HepG2 (cell line): Measurements from ENCODE around the gene PTCRA. TPM values are rescaled to one million over a fixed set of nuclear protein-coding genes. Genes with fewer than 3 reads are reported as not detected.

Experiments used
- AKAP8 ChIP-seq: sonication (generic); formaldehyde crosslinking; IDR thresholded peaks from 2 replicates; pipeline ENCODE4 v1.5.1; 2020; ENCODE audit warnings: mild to moderate bottlenecking, missing genetic modification reagents
- IRF2 ChIP-seq: IDR thresholded peaks from 2 replicates; pipeline ENCODE4 v1.6.1; 2018; ENCODE audit warnings: missing genetic modification reagents, missing compliant biosample characterization
- KAT2B ChIP-seq: fragments of 150-350 bp; IDR thresholded peaks from 2 replicates; pipeline ENCODE4 v1.6.1; 2014; ENCODE audit warnings: low read depth, low read length, borderline replicate concordance
- MED1 ChIP-seq: sonication (generic); formaldehyde crosslinking; IDR thresholded peaks from 2 replicates; pipeline ENCODE4 v1.4.0; 2020; ENCODE audit warnings: missing genetic modification reagents
- RCOR2 ChIP-seq: IDR thresholded peaks from 2 replicates; pipeline ENCODE4 v1.6.1; 2016; ENCODE audit warnings: missing biosample characterization, missing genetic modification reagents
- SMYD3 ChIP-seq: sonication (generic); formaldehyde crosslinking; IDR thresholded peaks from 2 replicates; pipeline ENCODE4 v1.8.1; 2023; ENCODE audit warnings: mild to moderate bottlenecking, missing genetic modification reagents
- SP1 ChIP-seq, 2 experiments: fragments of 450-650 bp in 1 of 2; sonication (generic) in 1 of 2; formaldehyde crosslinking in 1 of 2; IDR thresholded peaks; 2 replicates each; pipeline versions ENCODE4 v1.4.0 to v1.6.1; 2016 to 2020; ENCODE audit warnings: missing genetic modification reagents in 1 of 2
- ZFY ChIP-seq: sonication (generic); formaldehyde crosslinking; IDR thresholded peaks from 2 replicates; pipeline ENCODE4 v1.4.0; 2020; ENCODE audit warnings: missing genetic modification reagents
- ZKSCAN8 ChIP-seq: IDR thresholded peaks from 2 replicates; pipeline ENCODE4 v1.6.1; 2016; ENCODE audit warnings: borderline replicate concordance, missing genetic modification reagents, missing compliant biosample characterization
- ZNF20 ChIP-seq: sonication (generic); formaldehyde crosslinking; IDR thresholded peaks from 2 replicates; pipeline ENCODE4 v1.4.0; 2020; ENCODE audit warnings: mild to moderate bottlenecking, moderate library complexity, missing genetic modification reagents
- ZNF296 ChIP-seq: sonication (generic); formaldehyde crosslinking; conservative IDR thresholded peaks from 2 replicates; pipeline ENCODE4 v1.5.0; 2020; ENCODE audit warnings: mild to moderate bottlenecking, missing genetic modification reagents
- ZNF558 ChIP-seq: sonication (generic); formaldehyde crosslinking; IDR thresholded peaks from 2 replicates; pipeline ENCODE4 v1.9.0; 2022; ENCODE audit warnings: mild to moderate bottlenecking, missing genetic modification reagents, borderline replicate concordance
- ZNF773 ChIP-seq: sonication (generic); formaldehyde crosslinking; IDR thresholded peaks from 2 replicates; pipeline ENCODE4 v1.4.0; 2020; ENCODE audit warnings: missing genetic modification reagents, borderline replicate concordance
- ZNF850 ChIP-seq: sonication (generic); formaldehyde crosslinking; conservative IDR thresholded peaks from 2 replicates; pipeline ENCODE4 v1.9.0; 2021; ENCODE audit warnings: mild to moderate bottlenecking, missing genetic modification reagents
- polyA plus RNA-seq, 8 experiments: library from polyadenylated mRNA; depleted of rRNA in 3 of 8; stranded (reverse) in 7 of 8; unstranded in 1 of 8; fragments of >200 nt; fragmentation: Illumina TruSeq in 4 of 8; extraction: Trizol in 4 of 8; gene quantifications; 2 replicates each; pipeline versions ENCODE4 v1.2.1 to v1.2.3, GENCODE V29; 2011 to 2016; ENCODE audit warnings: low read depth in 4 of 8, missing spikeins in 1 of 8, mixed read lengths in 1 of 8; ENCODE audit not compliant: insufficient read depth in 1 of 8
- total RNA-seq, 5 experiments: library from RNA; depleted of rRNA; stranded (reverse); fragments of >200 nt; fragmentation: Illumina TruSeq; extraction: Trizol; gene quantifications; 2 replicates each; pipeline ENCODE4 v1.2.3, GENCODE V29; 2016; ENCODE audit warnings: low read depth in 1 of 5
- TF ChIP-seq, protein P1 (sequence below): sonication (generic); formaldehyde crosslinking; IDR thresholded peaks from 2 replicates; pipeline ENCODE4 v1.4.0; 2020; ENCODE audit warnings: missing genetic modification reagents, mild to moderate bottlenecking, borderline replicate concordance
- TF ChIP-seq, protein P2 (sequence below), 2 experiments: IDR thresholded peaks; 2 replicates each; pipeline ENCODE4 v1.6.1; 2011 to 2012; ENCODE audit warnings: low read length in 2 of 2, borderline replicate concordance in 1 of 2, low read depth in 1 of 2, mild to moderate bottlenecking in 1 of 2, moderate library complexity in 1 of 2
- TF ChIP-seq, protein P3 (sequence below): sonication (generic); formaldehyde crosslinking; IDR thresholded peaks from 2 replicates; pipeline ENCODE4 v1.8.1; 2023; ENCODE audit warnings: mild to moderate bottlenecking, inconsistent platforms, moderate library complexity, missing genetic modification reagents, borderline replicate concordance
- TF ChIP-seq, protein P4 (sequence below): sonication (generic); formaldehyde crosslinking; IDR thresholded peaks from 2 replicates; pipeline ENCODE4 v1.4.0; 2020; ENCODE audit warnings: missing genetic modification reagents, borderline replicate concordance

PTCRA gene
- total and polyA plus RNA-seq, 2 of the 13 experiments (the other 11 are each of a cell fraction or from before 2014, with no cell fraction given) = not detected

DNA sequence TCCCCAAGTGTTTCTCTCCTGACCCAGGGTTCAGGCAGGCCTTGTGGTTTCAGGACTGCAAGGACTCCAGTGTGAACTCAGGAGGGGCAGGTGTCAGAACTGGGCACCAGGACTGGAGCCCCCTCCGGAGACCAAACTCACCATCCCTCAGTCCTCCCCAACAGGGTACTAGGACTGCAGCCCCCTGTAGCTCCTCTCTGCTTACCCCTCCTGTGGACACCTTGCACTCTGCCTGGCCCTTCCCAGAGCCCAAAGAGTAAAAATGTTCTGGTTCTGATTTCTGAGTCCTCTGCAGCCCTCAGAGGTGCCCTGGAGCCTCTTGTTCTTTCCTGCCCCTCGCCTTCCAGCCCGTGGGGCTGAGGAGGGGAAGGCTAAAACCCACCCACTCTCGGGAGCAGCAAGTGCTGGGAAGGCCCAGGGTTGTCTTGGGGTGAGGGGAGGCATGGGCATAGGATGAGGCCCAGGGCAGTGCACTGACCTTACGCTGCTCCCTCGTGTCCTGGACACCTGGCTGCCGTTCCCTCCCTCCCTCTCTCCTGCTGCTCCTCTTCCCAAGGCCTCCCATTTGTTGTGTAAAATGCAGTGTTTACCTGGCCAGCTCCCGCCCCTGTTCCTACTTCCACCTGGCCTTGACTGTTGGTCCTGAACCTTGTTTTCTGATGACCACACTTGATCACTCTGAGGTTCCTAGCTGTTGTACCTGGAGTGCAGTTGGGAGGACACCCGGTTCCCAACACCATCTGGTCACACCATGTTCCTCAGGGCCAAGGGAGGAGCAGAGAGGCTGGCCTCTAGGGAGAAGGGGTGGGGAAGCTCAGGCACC, 23.3 kb downstream of the PTCRA start (continued):
- TF ChIP-seq ZNF850 (CRISPR knock-in tag) = no peak; the same call in 1 of the 2 replicates
- TF ChIP-seq IRF2 (CRISPR knock-in tag) = peak; percentile 90
- TF ChIP-seq, protein P1, sequence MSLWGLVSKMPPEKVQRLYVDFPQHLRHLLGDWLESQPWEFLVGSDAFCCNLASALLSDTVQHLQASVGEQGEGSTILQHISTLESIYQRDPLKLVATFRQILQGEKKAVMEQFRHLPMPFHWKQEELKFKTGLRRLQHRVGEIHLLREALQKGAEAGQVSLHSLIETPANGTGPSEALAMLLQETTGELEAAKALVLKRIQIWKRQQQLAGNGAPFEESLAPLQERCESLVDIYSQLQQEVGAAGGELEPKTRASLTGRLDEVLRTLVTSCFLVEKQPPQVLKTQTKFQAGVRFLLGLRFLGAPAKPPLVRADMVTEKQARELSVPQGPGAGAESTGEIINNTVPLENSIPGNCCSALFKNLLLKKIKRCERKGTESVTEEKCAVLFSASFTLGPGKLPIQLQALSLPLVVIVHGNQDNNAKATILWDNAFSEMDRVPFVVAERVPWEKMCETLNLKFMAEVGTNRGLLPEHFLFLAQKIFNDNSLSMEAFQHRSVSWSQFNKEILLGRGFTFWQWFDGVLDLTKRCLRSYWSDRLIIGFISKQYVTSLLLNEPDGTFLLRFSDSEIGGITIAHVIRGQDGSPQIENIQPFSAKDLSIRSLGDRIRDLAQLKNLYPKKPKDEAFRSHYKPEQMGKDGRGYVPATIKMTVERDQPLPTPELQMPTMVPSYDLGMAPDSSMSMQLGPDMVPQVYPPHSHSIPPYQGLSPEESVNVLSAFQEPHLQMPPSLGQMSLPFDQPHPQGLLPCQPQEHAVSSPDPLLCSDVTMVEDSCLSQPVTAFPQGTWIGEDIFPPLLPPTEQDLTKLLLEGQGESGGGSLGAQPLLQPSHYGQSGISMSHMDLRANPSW = no peak
- 0 out of 2 replicates have a peak, but pooled peaks have one; percentile 35 for TF ChIP-seq ZKSCAN8
- TF ChIP-seq, protein P2, sequence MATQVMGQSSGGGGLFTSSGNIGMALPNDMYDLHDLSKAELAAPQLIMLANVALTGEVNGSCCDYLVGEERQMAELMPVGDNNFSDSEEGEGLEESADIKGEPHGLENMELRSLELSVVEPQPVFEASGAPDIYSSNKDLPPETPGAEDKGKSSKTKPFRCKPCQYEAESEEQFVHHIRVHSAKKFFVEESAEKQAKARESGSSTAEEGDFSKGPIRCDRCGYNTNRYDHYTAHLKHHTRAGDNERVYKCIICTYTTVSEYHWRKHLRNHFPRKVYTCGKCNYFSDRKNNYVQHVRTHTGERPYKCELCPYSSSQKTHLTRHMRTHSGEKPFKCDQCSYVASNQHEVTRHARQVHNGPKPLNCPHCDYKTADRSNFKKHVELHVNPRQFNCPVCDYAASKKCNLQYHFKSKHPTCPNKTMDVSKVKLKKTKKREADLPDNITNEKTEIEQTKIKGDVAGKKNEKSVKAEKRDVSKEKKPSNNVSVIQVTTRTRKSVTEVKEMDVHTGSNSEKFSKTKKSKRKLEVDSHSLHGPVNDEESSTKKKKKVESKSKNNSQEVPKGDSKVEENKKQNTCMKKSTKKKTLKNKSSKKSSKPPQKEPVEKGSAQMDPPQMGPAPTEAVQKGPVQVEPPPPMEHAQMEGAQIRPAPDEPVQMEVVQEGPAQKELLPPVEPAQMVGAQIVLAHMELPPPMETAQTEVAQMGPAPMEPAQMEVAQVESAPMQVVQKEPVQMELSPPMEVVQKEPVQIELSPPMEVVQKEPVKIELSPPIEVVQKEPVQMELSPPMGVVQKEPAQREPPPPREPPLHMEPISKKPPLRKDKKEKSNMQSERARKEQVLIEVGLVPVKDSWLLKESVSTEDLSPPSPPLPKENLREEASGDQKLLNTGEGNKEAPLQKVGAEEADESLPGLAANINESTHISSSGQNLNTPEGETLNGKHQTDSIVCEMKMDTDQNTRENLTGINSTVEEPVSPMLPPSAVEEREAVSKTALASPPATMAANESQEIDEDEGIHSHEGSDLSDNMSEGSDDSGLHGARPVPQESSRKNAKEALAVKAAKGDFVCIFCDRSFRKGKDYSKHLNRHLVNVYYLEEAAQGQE (IDR thresholded peaks at IDR 0.05; ENCODE audit: borderline replicate concordance in 1 of 2, low read depth in 1 of 2, low read length in 2 of 2) = no peak
- TF ChIP-seq AKAP8 (CRISPR knock-in tag) = peak; percentile 45; the same call in 1 of the 2 replicates
- TF ChIP-seq, protein P3, sequence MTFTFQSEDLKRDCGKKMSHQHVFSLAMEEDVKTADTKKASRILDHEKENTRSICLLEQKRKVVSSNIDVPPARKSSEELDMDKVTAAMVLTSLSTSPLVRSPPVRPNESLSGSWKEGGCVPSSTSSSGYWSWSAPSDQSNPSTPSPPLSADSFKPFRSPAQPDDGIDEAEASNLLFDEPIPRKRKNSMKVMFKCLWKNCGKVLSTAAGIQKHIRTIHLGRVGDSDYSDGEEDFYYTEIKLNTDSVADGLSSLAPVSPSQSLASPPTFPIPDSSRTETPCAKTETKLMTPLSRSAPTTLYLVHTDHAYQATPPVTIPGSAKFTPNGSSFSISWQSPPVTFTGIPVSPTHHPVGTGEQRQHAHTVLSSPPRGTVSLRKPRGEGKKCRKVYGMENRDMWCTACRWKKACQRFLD (CRISPR knock-in tag) = peak; percentile 69
- TF ChIP-seq SMYD3 = no peak; the same call in 1 of the 2 replicates
- TF ChIP-seq MED1 (CRISPR knock-in tag) = peak; percentile 93
- TF ChIP-seq SP1 (IDR thresholded peaks at IDR 0.05) = no peak
- peak; percentile 28; the same call in 1 of the 2 replicates for TF ChIP-seq SP1 (CRISPR knock-in tag; IDR thresholded peaks at IDR 0.05)
- no peak for TF ChIP-seq KAT2B
- TF ChIP-seq ZFY (CRISPR knock-in tag) = peak; percentile 72
- peak; percentile 72; the same call in 1 of the 2 replicates for TF ChIP-seq ZNF296
- peak; percentile 85 for TF ChIP-seq RCOR2 (CRISPR knock-in tag)
- 0 out of 2 replicates have a peak, but pooled peaks have one; percentile 33 for TF ChIP-seq ZNF558 (CRISPR knock-in tag)
- no peak for TF ChIP-seq ZNF20
- TF ChIP-seq, protein P4, sequence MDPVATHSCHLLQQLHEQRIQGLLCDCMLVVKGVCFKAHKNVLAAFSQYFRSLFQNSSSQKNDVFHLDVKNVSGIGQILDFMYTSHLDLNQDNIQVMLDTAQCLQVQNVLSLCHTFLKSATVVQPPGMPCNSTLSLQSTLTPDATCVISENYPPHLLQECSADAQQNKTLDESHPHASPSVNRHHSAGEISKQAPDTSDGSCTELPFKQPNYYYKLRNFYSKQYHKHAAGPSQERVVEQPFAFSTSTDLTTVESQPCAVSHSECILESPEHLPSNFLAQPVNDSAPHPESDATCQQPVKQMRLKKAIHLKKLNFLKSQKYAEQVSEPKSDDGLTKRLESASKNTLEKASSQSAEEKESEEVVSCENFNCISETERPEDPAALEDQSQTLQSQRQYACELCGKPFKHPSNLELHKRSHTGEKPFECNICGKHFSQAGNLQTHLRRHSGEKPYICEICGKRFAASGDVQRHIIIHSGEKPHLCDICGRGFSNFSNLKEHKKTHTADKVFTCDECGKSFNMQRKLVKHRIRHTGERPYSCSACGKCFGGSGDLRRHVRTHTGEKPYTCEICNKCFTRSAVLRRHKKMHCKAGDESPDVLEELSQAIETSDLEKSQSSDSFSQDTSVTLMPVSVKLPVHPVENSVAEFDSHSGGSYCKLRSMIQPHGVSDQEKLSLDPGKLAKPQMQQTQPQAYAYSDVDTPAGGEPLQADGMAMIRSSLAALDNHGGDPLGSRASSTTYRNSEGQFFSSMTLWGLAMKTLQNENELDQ (CRISPR knock-in tag) = no peak
- TF ChIP-seq ZNF773 = no peak
